VCaP (cell line): ENCODE measurements around the gene PPP6R2.

Experiments
- H3K27ac ChIP-seq: fragments of 450-650 bp; 2 replicates; pipeline ENCODE4 v1.5.1; 2017
- TF ChIP-seq, protein P1 (sequence below): fragments of 450-650 bp; conservative IDR thresholded peaks from 2 replicates; pipeline ENCODE4 v1.5.1; 2017; ENCODE audit warnings: mild to moderate bottlenecking, moderate library complexity

Gene PPP6R2

DNA sequence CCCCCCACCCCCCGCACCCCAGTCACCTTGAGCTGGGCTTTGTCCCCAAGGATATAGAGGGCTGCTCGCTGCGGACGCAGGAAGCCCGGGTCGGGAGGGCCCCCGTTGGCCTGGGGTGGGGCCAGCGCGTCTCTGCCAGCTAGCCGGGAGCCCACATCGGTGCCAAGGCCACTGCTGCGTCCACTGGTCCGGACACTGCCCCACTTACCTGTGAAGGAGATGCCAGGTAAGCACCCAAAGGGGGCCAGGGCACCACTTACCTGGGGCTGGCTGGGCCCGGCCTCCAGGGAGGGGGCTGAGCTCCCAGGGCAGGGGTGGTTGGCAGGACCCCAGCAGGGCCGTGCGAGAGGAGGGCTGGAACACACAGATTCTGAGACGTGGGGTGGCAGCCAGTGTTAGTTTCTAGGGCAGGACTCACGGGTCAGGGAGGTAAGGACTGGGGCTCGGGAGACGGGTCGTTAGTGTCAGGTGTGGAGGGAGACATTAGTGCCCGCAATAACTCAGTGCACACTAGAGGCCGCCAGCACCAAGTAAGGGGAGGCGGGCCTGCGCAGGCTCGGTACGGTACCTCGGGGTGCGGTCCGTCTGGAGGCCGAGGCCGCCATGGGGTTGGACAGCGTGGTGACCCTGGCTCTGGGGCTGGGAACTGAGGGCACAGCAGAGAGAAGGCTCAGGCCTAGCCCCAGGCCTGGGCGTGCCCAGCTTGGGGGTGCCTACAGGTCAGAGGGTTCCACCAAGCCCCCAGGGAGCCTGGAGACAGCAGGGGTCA is 113.5 kb downstream of the PPP6R2 start:
- TF ChIP-seq, protein P1, sequence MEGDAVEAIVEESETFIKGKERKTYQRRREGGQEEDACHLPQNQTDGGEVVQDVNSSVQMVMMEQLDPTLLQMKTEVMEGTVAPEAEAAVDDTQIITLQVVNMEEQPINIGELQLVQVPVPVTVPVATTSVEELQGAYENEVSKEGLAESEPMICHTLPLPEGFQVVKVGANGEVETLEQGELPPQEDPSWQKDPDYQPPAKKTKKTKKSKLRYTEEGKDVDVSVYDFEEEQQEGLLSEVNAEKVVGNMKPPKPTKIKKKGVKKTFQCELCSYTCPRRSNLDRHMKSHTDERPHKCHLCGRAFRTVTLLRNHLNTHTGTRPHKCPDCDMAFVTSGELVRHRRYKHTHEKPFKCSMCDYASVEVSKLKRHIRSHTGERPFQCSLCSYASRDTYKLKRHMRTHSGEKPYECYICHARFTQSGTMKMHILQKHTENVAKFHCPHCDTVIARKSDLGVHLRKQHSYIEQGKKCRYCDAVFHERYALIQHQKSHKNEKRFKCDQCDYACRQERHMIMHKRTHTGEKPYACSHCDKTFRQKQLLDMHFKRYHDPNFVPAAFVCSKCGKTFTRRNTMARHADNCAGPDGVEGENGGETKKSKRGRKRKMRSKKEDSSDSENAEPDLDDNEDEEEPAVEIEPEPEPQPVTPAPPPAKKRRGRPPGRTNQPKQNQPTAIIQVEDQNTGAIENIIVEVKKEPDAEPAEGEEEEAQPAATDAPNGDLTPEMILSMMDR: peak; percentile 44
- H3K27ac ChIP-seq: no peak overlapping the region

- no peak overlapping the region for H3K27ac ChIP-seq
- TF ChIP-seq, protein P1: no peak
Observed at GRCh38 chr22:50459016-50459415, 115.9 kb downstream of the PPP6R2 start.

GRCh38 chr22:50459496-50460140 is 116.5 kb downstream of the PPP6R2 start:
- TF ChIP-seq, protein P1: no peak
- H3K27ac ChIP-seq: no peak overlapping the region

- TF ChIP-seq, protein P1: no peak
Observed at GRCh38 chr22:50460938-50461337, 117.8 kb downstream of the PPP6R2 start.

DNA sequence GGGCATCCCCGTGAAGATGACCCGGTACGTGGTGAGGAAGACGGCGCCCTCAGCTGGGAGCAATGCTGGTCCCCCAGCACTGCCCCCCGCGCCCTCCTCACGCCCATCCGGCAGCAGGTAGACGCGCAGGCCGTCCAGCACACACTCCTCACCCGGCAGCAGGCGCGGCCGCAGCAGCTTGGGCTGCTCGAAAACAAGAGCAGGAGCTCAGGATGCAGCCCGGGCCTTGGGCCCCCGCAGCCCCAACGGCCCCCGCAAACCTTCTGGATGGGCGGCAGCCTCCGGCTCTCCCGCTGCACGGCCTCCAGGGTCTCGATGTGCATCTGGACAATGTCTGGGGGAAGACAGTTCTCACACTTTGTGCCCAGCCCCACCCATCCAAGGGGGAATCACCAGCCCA is 118.4 kb downstream of the PPP6R2 start:
- H3K27ac ChIP-seq: no peak overlapping the region
- TF ChIP-seq, protein P1: no peak

More at GRCh38 chr22:50460938-50461337, 117.8 kb downstream of the PPP6R2 start:
- no peak overlapping the region for H3K27ac ChIP-seq

DNA sequence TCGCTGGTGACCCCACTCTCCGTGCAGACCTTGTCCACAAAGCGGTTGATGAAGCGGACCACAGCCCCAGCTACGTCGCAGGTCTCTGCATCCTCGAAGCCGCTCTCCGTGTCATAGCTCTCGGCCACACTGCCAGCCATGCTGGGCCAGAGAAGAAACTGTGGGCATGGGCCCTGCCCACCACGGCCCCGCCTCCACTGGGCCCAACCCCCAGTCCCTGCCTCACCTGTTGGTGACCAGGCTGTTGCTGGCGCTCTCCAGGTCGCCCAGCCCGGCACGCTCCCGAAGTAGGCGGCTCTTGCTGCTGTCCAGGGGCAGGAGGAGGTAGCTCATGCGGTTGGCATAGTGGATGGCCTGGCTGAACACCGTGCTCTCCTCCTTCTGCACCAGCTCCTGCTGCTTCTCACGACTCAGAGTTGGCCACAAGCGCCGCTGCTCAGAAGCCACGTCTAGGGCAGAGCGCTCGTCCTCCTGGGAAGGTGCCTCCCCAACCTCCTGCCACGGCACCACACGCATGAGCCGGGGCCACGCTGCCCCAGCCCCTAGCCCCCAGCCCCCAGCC is 118.9 kb downstream of the PPP6R2 start:
- TF ChIP-seq, protein P1: no peak
- no peak overlapping the region for H3K27ac ChIP-seq

DNA sequence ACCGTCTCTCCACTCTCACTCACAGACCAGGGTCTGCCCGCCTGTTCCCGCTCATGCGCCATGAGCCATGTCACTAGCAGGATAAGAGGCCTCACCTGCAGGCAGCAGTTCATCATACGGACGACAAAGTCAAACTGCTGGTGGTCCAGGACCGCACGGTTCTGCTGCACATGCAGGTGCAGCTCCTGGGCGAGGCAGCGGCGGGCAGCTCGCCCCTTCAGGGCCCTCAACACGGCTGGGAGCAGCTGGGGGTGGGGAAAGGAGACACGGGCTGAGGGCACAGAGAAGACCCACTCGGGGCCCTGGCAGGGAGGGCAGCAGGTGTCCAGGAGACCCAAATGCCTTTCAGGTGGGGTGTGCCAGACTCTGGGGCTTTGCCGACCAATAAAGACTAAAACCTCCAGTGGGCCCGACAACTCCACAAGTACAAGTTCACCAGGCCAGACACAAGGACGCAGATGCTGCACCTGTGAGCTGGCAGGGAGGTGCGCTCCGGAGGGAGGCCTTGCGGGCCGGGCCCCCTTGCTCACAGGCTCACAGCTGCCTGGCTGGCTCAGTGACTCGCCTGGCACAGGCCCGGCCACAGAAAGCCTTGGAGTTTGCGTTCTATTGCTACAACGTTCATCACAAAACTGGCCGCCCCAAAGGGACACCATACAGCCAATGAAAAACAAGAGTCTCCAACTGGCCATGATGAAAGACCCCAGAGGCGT is 120.2 kb downstream of the PPP6R2 start:
- H3K27ac ChIP-seq: no peak overlapping the region
- TF ChIP-seq, protein P1: no peak
